Measurements from ENCODE around the gene WAPL. TPM values are rescaled to one million over a fixed set of nuclear protein-coding genes. Genes with fewer than 3 reads are reported as not detected.
"Not testable (repeated sequence)": the region's sequence is repeated elsewhere in the genome, so short reads cannot be mapped to it uniquely, and the experiment has no call there.

WAPL gene, protein sequence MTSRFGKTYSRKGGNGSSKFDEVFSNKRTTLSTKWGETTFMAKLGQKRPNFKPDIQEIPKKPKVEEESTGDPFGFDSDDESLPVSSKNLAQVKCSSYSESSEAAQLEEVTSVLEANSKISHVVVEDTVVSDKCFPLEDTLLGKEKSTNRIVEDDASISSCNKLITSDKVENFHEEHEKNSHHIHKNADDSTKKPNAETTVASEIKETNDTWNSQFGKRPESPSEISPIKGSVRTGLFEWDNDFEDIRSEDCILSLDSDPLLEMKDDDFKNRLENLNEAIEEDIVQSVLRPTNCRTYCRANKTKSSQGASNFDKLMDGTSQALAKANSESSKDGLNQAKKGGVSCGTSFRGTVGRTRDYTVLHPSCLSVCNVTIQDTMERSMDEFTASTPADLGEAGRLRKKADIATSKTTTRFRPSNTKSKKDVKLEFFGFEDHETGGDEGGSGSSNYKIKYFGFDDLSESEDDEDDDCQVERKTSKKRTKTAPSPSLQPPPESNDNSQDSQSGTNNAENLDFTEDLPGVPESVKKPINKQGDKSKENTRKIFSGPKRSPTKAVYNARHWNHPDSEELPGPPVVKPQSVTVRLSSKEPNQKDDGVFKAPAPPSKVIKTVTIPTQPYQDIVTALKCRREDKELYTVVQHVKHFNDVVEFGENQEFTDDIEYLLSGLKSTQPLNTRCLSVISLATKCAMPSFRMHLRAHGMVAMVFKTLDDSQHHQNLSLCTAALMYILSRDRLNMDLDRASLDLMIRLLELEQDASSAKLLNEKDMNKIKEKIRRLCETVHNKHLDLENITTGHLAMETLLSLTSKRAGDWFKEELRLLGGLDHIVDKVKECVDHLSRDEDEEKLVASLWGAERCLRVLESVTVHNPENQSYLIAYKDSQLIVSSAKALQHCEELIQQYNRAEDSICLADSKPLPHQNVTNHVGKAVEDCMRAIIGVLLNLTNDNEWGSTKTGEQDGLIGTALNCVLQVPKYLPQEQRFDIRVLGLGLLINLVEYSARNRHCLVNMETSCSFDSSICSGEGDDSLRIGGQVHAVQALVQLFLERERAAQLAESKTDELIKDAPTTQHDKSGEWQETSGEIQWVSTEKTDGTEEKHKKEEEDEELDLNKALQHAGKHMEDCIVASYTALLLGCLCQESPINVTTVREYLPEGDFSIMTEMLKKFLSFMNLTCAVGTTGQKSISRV (N-terminal part only)
- polyA plus RNA-seq (2013, experiment 1 of 2), result 30.4 TPM
- 30.6 TPM for polyA plus RNA-seq (2013, experiment 2 of 2)

DNA sequence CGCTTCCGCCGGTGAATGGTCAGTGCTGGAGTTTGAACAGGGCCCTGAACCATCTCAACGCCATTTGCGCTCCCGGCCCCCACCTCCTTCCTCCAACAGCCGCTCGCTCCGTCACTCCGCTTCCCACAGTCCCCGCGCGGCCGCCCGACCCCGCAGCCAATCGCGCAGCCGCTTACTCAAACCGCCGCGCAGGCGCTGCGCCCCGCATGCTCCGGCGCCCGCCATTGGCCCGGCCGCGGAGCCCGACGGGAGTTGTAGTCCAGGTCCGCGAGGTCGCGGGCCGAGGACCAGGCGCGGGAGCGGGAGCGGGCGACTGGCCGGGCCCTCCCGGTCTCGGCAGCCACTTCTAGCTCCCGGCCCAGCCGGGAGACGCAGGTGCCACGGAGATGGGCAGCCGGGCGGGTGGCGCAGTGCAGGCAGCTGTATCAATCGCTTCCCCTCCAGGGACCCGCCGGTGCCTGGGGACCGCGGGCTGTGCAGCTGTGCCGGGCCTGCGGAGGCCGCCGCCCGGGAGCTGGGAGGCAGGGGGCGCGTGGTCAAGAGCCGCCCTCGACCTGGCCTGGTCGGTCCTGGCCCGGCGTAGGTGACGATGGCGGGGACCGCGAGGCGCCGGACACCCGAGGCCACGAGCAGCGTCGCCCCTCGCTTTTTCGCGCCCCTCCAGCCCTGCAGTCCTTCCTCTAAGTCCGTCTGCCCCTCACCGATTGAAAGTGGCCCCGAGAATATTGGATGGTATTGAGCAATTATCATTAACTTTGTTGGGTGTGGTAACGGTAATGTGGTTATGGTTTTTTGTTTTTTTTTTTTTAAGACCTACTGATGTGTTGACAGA lies at the start of gene WAPL:
TSS of gene WAPL (minus strand) at position 115 of the 832 bp plus-strand sequence. CDS start 3,723 bp downstream, outside the sequence.
- peaks cover 2% of the 10 kb centered on the region for H3K4me1 ChIP-seq (ENCODE audit: control insufficient read depth, low read depth, low read length)
- peak within 1 kb of the TSS; percentile 93 for H3K4me3 ChIP-seq (ENCODE audit: low read length)
- peak; percentile 97 for DNase-seq
- no peak within 1 kb of the TSS for H2BK120ac ChIP-seq (ENCODE audit: low read depth, low read length)
- H3K9ac ChIP-seq (ENCODE audit: low read length), result peak within 1 kb of the TSS; percentile 95
- peak within 1 kb of the TSS; percentile 72 for H3K23ac ChIP-seq (ENCODE audit: low read length)
- no peak within 1 kb of the TSS for H2BK5ac ChIP-seq (ENCODE audit: low read length)
- peak within 1 kb of the TSS; percentile 97 for H3K56ac ChIP-seq (ENCODE audit: low read length)
- H3K27ac ChIP-seq (ENCODE audit: low read depth, low read length), result peak within 1 kb of the TSS; percentile 95
- peak within 1 kb of the TSS; percentile 86 for H3K4ac ChIP-seq (ENCODE audit: low read depth, low read length)
- H3K36me3 ChIP-seq (ENCODE audit: control insufficient read depth, insufficient read depth, low read length), result no peaks in the 10 kb centered on the region
- H4K5ac ChIP-seq (ENCODE audit: low read length), result no peak within 1 kb of the TSS
- H3K27me3 ChIP-seq (ENCODE audit: insufficient read depth, low read length, poor library complexity), result no peaks in the 10 kb centered on the region
- no CpG with 5 or more reads among the region's 87 CpGs for WGBS (ENCODE audit: extremely low coverage, insufficient coverage, low lambda C conversion rate)
- H3K18ac ChIP-seq (ENCODE audit: low read length), result peak within 1 kb of the TSS; percentile 85
- H3K79me1 ChIP-seq (ENCODE audit: low read length), result peaks cover 8% of the 10 kb centered on the region
- H2BK15ac ChIP-seq (replicated peaks; ENCODE audit: low read depth), result no peak within 1 kb of the TSS
- H3K79me2 ChIP-seq (ENCODE audit: control insufficient read depth, insufficient read depth, low read length), result peaks cover 28% of the 10 kb centered on the region
- peak within 1 kb of the TSS; percentile 79 for H3K4me2 ChIP-seq (ENCODE audit: low read length)
- H4K8ac ChIP-seq (ENCODE audit: low read depth, low read length), result peak within 1 kb of the TSS; percentile 93
- H2AK5ac ChIP-seq (ENCODE audit: low read length), result no peak within 1 kb of the TSS

DNA sequence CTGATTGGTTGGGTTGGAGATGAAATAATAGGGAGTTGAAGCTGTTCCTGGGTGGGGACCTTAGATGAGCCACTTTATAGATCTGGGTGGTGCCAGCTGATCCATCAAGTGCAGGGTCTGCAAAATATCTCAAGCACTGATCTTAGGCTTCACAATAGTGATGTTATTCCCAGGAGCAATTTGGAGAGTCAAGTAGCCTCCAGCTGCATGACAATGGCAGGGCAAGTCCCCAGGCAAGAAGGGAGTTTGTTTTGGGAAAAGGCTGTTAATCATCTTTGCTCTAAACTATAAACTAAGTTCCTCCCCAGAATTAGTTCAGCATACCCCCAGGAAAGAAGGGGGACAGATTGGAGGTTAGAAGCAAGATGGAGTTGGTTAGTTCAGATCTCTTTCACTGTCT lies 47.7 kb upstream of the WAPL start:
- no peaks in the 10 kb centered on the region for H3K79me1 ChIP-seq (ENCODE audit: low read length)
- no peak overlapping the region for H3K9ac ChIP-seq (ENCODE audit: low read length)
- no peak overlapping the region for H2BK15ac ChIP-seq (replicated peaks; ENCODE audit: low read depth)
- H3K4me2 ChIP-seq (ENCODE audit: low read length), result no peak overlapping the region
- no peaks in the 10 kb centered on the region for H3K27me3 ChIP-seq (ENCODE audit: insufficient read depth, low read length, poor library complexity)
- no peak for DNase-seq
- H3K18ac ChIP-seq (ENCODE audit: low read length), result no peak overlapping the region
- H4K5ac ChIP-seq (ENCODE audit: low read length), result no peak overlapping the region
- no peak overlapping the region for H3K4ac ChIP-seq (ENCODE audit: low read depth, low read length)
- H3K79me2 ChIP-seq (ENCODE audit: control insufficient read depth, insufficient read depth, low read length), result no peaks in the 10 kb centered on the region
- H3K23ac ChIP-seq (ENCODE audit: low read length), result no peak overlapping the region
- no peak overlapping the region for H3K56ac ChIP-seq (ENCODE audit: low read length)
- H3K4me1 ChIP-seq (ENCODE audit: control insufficient read depth, low read depth, low read length), result no peaks in the 10 kb centered on the region
- no peak overlapping the region for H2BK5ac ChIP-seq (ENCODE audit: low read length)
- H2AK5ac ChIP-seq (ENCODE audit: low read length), result no peak overlapping the region
- no peak overlapping the region for H4K8ac ChIP-seq (ENCODE audit: low read depth, low read length)
- no peak overlapping the region for H3K27ac ChIP-seq (ENCODE audit: low read depth, low read length)
- no peak overlapping the region for H3K4me3 ChIP-seq (ENCODE audit: low read length)
- no peak overlapping the region for H2BK120ac ChIP-seq (ENCODE audit: low read depth, low read length)
- H3K36me3 ChIP-seq (ENCODE audit: control insufficient read depth, insufficient read depth, low read length), result no peaks in the 10 kb centered on the region

DNA sequence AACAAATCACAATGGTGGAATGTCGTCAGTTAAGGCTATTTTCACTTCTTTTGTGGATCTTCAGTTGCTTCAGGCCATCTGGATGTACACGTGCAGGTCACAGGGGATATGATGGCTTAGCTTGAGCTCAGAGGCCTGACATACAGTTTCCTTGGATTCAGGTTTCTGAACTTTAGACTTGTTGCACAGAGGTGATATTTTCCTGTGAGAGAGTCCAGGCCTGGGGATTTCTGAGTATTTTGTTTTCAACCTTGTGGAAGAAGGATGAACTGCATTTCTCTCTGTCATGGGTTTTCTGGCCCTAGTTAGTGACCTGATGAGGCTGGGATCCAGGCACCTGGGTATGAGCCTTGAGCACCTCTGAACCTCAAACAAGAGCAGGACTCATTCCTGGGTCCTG lies 44.9 kb upstream of the WAPL start:
- H2BK15ac ChIP-seq (replicated peaks; ENCODE audit: low read depth); H3K79me1 ChIP-seq (ENCODE audit: low read length); H4K5ac ChIP-seq (ENCODE audit: low read length); H4K8ac ChIP-seq (ENCODE audit: low read depth, low read length); H3K23ac ChIP-seq (ENCODE audit: low read length); H2BK5ac ChIP-seq (ENCODE audit: low read length); H3K4me1 ChIP-seq (ENCODE audit: control insufficient read depth, low read depth, low read length); H3K4me3 ChIP-seq (ENCODE audit: low read length); H3K4ac ChIP-seq (ENCODE audit: low read depth, low read length); H2AK5ac ChIP-seq (ENCODE audit: low read length); H3K4me2 ChIP-seq (ENCODE audit: low read length); H3K79me2 ChIP-seq (ENCODE audit: control insufficient read depth, insufficient read depth, low read length); DNase-seq; H3K56ac ChIP-seq (ENCODE audit: low read length); H3K27ac ChIP-seq (ENCODE audit: low read depth, low read length); H2BK120ac ChIP-seq (ENCODE audit: low read depth, low read length); H3K18ac ChIP-seq (ENCODE audit: low read length); H3K27me3 ChIP-seq (ENCODE audit: insufficient read depth, low read length, poor library complexity); H3K36me3 ChIP-seq (ENCODE audit: control insufficient read depth, insufficient read depth, low read length); H3K9ac ChIP-seq (ENCODE audit: low read length): not testable (repeated sequence)
- WGBS (ENCODE audit: extremely low coverage, insufficient coverage, low lambda C conversion rate), result no CpG with 5 or more reads among the region's 2 CpGs

DNA sequence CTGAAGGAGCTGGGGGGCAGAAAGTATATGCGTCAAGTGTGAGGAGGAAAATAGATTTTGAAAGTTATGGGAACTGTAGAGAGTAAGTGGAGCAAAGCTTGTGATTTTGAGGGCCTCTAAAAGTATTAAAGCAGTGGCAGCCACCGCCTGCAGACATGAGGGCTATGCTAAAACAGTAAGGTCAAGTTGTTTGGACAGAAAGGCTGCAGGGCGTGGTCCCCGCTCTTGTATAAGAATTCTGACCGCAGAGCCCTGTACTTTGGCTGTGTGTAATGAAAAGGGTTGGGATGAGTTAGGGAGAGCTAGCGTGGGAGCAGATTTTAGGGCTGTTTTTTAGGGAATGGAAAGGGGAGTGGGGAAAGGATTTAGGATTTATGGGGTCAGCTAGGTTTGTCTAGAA lies 41.7 kb upstream of the WAPL start:
- H2BK120ac ChIP-seq (ENCODE audit: low read depth, low read length); DNase-seq; H3K4me3 ChIP-seq (ENCODE audit: low read length); H2AK5ac ChIP-seq (ENCODE audit: low read length); H3K18ac ChIP-seq (ENCODE audit: low read length); H3K9ac ChIP-seq (ENCODE audit: low read length); H3K56ac ChIP-seq (ENCODE audit: low read length); H3K4ac ChIP-seq (ENCODE audit: low read depth, low read length); H3K4me1 ChIP-seq (ENCODE audit: control insufficient read depth, low read depth, low read length); H3K4me2 ChIP-seq (ENCODE audit: low read length); H4K5ac ChIP-seq (ENCODE audit: low read length); H3K23ac ChIP-seq (ENCODE audit: low read length); H3K27ac ChIP-seq (ENCODE audit: low read depth, low read length); H3K79me1 ChIP-seq (ENCODE audit: low read length); H3K27me3 ChIP-seq (ENCODE audit: insufficient read depth, low read length, poor library complexity); H2BK15ac ChIP-seq (replicated peaks; ENCODE audit: low read depth); H3K36me3 ChIP-seq (ENCODE audit: control insufficient read depth, insufficient read depth, low read length); H4K8ac ChIP-seq (ENCODE audit: low read depth, low read length); H2BK5ac ChIP-seq (ENCODE audit: low read length); H3K79me2 ChIP-seq (ENCODE audit: control insufficient read depth, insufficient read depth, low read length): not testable (repeated sequence)
- WGBS (ENCODE audit: extremely low coverage, insufficient coverage, low lambda C conversion rate), result no CpG with 5 or more reads among the region's 6 CpGs

DNA sequence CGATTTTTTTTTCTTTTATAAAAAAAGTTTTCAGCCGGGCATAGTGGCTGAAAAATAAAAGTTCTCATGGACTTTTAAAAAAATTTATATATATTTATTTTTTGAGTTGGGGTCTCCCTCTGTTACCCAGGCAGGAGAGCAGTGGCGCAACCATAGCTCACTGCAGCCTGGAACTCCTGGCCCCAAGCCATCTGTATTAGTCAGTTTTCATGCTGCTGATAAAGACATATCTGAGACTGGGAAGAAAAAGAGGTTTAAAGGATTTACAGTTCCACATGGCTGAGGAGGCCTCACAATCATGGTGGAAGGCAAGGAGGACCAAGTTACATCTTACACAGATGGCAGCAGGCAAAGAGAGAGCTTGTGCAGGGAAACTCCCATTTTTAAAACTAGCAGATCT lies 37.1 kb upstream of the WAPL start:
- not testable (repeated sequence) for DNase-seq; H3K23ac ChIP-seq (ENCODE audit: low read length); H3K4me2 ChIP-seq (ENCODE audit: low read length); H3K79me1 ChIP-seq (ENCODE audit: low read length); H3K9ac ChIP-seq (ENCODE audit: low read length); H4K8ac ChIP-seq (ENCODE audit: low read depth, low read length); H2BK120ac ChIP-seq (ENCODE audit: low read depth, low read length); H3K18ac ChIP-seq (ENCODE audit: low read length); H3K36me3 ChIP-seq (ENCODE audit: control insufficient read depth, insufficient read depth, low read length); H2BK5ac ChIP-seq (ENCODE audit: low read length); H4K5ac ChIP-seq (ENCODE audit: low read length); H3K27me3 ChIP-seq (ENCODE audit: insufficient read depth, low read length, poor library complexity); H2AK5ac ChIP-seq (ENCODE audit: low read length); H3K79me2 ChIP-seq (ENCODE audit: control insufficient read depth, insufficient read depth, low read length); H2BK15ac ChIP-seq (replicated peaks; ENCODE audit: low read depth); H3K4me1 ChIP-seq (ENCODE audit: control insufficient read depth, low read depth, low read length); H3K56ac ChIP-seq (ENCODE audit: low read length); H3K4me3 ChIP-seq (ENCODE audit: low read length); H3K27ac ChIP-seq (ENCODE audit: low read depth, low read length); H3K4ac ChIP-seq (ENCODE audit: low read depth, low read length)
- no CpG with 5 or more reads among the region's 3 CpGs for WGBS (ENCODE audit: extremely low coverage, insufficient coverage, low lambda C conversion rate)

All from mesendoderm (in vitro differentiated cells).